HUES64 (cell line): Measurements from ENCODE around the gene TRAPPC14.
"Not testable (repeated sequence)": the region's sequence is repeated elsewhere in the genome, so short reads cannot be mapped to it uniquely, and the experiment has no call there.

Experiments
- H3K27ac ChIP-seq: 2 replicates; pipeline ENCODE4 v1.7.0; 2013; ENCODE audit warnings: low read depth, low read length, inconsistent platforms
- H3K27me3 ChIP-seq: 2 replicates; pipeline ENCODE4 v1.6.1; 2013; ENCODE audit warnings: mild to moderate bottlenecking, low read length; ENCODE audit not compliant: insufficient read depth
- H3K36me3 ChIP-seq: 2 replicates; pipeline ENCODE4 v1.6.1; 2013; ENCODE audit warnings: mild to moderate bottlenecking, low read length; ENCODE audit not compliant: insufficient read depth
- H3K4me1 ChIP-seq: 2 replicates; pipeline ENCODE4 v1.6.1; 2013; ENCODE audit warnings: mild to moderate bottlenecking, low read length, moderate library complexity; ENCODE audit not compliant: insufficient read depth
- H3K4me3 ChIP-seq: 2 replicates; pipeline ENCODE4 v1.5.1; 2013; ENCODE audit warnings: mild to moderate bottlenecking, low read length, moderate library complexity
- H3K9ac ChIP-seq: 2 replicates; pipeline ENCODE4 v1.6.1; 2013; ENCODE audit warnings: mild to moderate bottlenecking, low read depth, low read length
- H3K9me3 ChIP-seq: 2 replicates; pipeline ENCODE4 v1.6.1; 2013; ENCODE audit warnings: low read depth, low read length; ENCODE audit not compliant: insufficient read depth
- WGBS: fragments of 150-250, 120-280 bp; methylation state at CpG from one replicate; pipeline ENCODE4 v1.1.7; 2013; ENCODE audit warnings: missing lambda C conversion rate; 5-methylcytosine and 5-hydroxymethylcytosine counted together

The TRAPPC14 gene

DNA sequence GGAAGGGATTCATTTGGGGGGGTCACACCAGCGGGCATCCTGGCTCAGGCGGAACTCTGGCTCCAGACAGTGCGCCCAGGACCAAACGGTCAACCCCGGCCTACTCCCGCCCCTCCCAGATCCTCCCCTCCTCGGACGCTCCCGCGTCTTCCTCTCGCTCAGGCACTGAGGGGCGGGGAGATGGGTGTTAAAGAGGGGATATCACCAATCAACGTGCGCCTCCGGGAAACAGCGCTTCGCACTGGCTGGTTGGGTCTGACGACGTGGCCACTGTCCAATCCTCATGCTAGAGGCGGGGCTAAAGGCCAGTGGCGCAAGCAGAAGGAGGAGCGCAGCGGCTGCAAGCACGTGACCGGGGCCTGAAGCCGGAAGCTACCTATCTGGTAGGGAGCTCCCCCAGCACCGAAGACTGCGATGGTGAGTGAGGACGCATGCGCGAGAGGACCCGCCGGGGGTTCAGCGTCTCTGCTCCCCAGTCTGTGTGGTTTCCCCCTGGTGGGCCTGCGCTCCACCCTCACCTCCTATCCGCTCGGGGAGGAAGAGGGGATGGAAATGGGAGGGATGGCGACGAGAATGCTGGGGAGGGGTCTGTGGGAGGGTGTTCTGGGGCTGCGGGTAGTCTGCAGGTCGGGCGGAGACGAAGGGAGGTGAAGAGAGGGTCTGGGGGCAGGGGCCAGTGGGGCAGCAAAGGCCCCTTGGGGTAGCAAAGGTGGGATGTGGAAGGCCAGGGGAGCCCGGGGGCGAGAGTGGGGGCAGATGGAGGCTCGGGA lies 9.8 kb downstream of the TRAPPC14 start, which contains the start of gene LAMTOR4:
TSS of gene LAMTOR4 (plus strand) at position 360 of the 770 bp plus-strand sequence. CDS start at position 415, 55 bp downstream.
- Histone ChIP-seq H3K4me1 (peaks cover 4% of the 10 kb centered on the region; the same call in 1 of the 2 replicates), H3K9ac (peak within 1 kb of the TSS; percentile 82), H3K27me3 (no peaks in the 10 kb centered on the region), H3K36me3 (peaks cover 22% of the 10 kb centered on the region), H3K9me3 (no peaks in the 10 kb centered on the region), H3K4me3 (peak within 1 kb of the TSS; percentile 79), H3K27ac (peak within 1 kb of the TSS; percentile 64)
- under 1% methylated on average over 44 of the region's 46 CpGs for WGBS

GRCh38 chr7:100148225-100148558 lies 10.3 kb downstream of the TRAPPC14 start:
- Histone ChIP-seq H3K4me3 (peak overlapping the region; percentile 34), H3K9ac (0 out of 2 replicates have a peak overlapping the region, but pooled peaks have one; percentile 12), H3K9me3 (no peaks in the 10 kb centered on the region), H3K4me1 (peaks cover 4% of the 10 kb centered on the region; the same call in 1 of the 2 replicates), H3K36me3 (peaks cover 17% of the 10 kb centered on the region), H3K27ac (no peak overlapping the region), H3K27me3 (no peaks in the 10 kb centered on the region)
- 72% methylated on average over 14 of the region's 14 CpGs for WGBS

GRCh38 chr7:100147278-100147677 lies 11.2 kb downstream of the TRAPPC14 start:
- Histone ChIP-seq H3K36me3 (peaks cover 8% of the 10 kb centered on the region; the same call in 1 of the 2 replicates), H3K9me3 (no peaks in the 10 kb centered on the region), H3K27ac (no peak overlapping the region), H3K9ac (no peak overlapping the region), H3K27me3 (no peaks in the 10 kb centered on the region), H3K4me3 (no peak overlapping the region), H3K4me1 (peaks cover 4% of the 10 kb centered on the region; the same call in 1 of the 2 replicates)
- WGBS = 95% methylated on average over 2 of the region's 2 CpGs

GRCh38 chr7:100146350-100146749 lies 12.2 kb downstream of the TRAPPC14 start:
- WGBS = 97% methylated on average over 4 of the region's 4 CpGs
- H3K36me3 ChIP-seq = not testable (repeated sequence)

DNA sequence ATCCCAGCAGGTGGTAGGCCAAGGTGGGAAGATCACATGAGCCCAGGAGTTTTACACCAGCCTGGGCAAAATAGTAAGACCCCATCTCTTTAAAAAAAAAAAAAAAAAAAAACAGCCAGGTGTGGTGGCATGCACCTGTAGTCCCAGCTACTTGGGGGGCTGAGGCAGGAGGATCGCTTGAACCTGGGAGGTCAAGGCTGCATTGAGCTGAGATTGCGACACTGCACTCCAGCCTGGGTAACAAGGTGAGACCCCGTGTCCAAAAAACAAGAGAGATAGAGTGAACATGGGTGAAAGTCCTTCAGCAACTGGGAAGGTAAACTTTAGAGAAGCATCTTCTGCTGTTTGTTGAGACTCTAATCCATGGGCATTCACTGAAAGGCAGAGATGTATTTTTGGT lies 16.1 kb downstream of the TRAPPC14 start:
- no peaks in the 10 kb centered on the region for H3K9me3 ChIP-seq
- H3K9ac ChIP-seq = no peak overlapping the region
- no peak overlapping the region for H3K4me3 ChIP-seq
- H3K27ac ChIP-seq = no peak overlapping the region
- no peaks in the 10 kb centered on the region for H3K36me3 ChIP-seq
- H3K27me3 ChIP-seq = no peaks in the 10 kb centered on the region
- WGBS = 88% methylated on average over 3 of the region's 3 CpGs
- no peaks in the 10 kb centered on the region for H3K4me1 ChIP-seq

More at GRCh38 chr7:100146350-100146749, 12.2 kb downstream of the TRAPPC14 start:
- H3K9me3 ChIP-seq, H3K4me3 ChIP-seq, H3K9ac ChIP-seq, H3K4me1 ChIP-seq, H3K27ac ChIP-seq, H3K27me3 ChIP-seq: not testable (repeated sequence)

DNA sequence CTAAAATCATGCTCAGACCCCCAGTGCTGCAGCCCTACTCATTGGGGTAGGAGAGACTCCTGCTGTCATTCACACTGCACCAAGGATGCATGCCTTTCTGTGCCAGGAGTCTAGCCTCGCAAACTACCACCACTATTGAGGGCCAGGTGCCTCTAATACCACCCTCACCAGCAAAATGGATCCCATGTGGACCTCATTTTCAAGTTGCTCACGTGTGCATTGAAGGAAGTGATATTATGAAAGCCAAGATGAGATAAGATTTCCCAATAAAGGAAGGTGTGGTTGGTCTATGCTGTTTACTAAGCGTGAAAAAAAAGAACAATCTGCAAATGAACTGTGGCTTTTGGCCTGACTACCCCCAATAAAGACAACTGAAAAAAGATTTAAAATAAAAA lies 17.0 kb downstream of the TRAPPC14 start:
- Histone ChIP-seq H3K4me3 (no peak overlapping the region), H3K27me3 (no peaks in the 10 kb centered on the region), H3K9me3 (no peaks in the 10 kb centered on the region), H3K4me1 (no peaks in the 10 kb centered on the region), H3K9ac (no peak overlapping the region), H3K36me3 (no peaks in the 10 kb centered on the region), H3K27ac (no peak overlapping the region)
- WGBS = 90% methylated on average over 3 of the region's 3 CpGs

- H3K9me3 ChIP-seq = no peaks in the 10 kb centered on the region
- H3K27me3 ChIP-seq = no peaks in the 10 kb centered on the region
- no peaks in the 10 kb centered on the region for H3K4me1 ChIP-seq
- H3K4me3 ChIP-seq = no peak overlapping the region
- no peak overlapping the region for H3K27ac ChIP-seq
- no peak overlapping the region for H3K9ac ChIP-seq
- 94% methylated on average over 13 of the region's 13 CpGs for WGBS
- H3K36me3 ChIP-seq = no peaks in the 10 kb centered on the region
These were observed 20.4 kb downstream of the TRAPPC14 start for GRCh38 chr7:100137851-100138760.

DNA sequence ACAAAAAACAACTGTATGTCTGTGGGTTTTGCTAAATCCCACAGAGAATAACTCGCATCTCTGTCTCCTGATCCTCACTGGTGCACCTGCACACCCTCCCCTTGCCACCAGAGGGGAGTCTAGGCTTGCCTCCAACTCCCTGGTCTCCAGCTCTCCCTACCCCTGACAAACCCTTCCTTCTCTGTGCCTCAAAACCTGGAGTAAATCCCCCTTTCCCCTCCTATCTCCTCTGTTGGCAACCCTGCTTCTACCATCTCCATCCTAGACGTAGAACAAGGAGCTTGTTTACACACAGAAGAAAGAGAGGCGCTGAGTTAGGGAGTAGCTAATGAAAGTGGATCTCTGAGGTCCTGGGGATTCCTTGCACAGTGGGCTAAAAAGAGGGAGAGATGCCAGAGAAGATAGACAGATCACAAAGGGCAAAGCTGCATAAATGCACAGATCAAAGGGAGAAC lies 25.8 kb downstream of the TRAPPC14 start:
- 36% methylated on average over 3 of the region's 3 CpGs for WGBS
- Histone ChIP-seq H3K36me3 (no peaks in the 10 kb centered on the region), H3K27ac (no peak overlapping the region), H3K4me3 (no peak overlapping the region), H3K27me3 (peaks cover 16% of the 10 kb centered on the region), H3K9ac (no peak overlapping the region), H3K9me3 (no peaks in the 10 kb centered on the region), H3K4me1 (peaks cover 7% of the 10 kb centered on the region; the same call in 1 of the 2 replicates)

- H3K4me1 ChIP-seq = peaks cover 7% of the 10 kb centered on the region; the same call in 1 of the 2 replicates
- H3K9ac ChIP-seq = no peak overlapping the region
- no peak overlapping the region for H3K4me3 ChIP-seq
- H3K27ac ChIP-seq = no peak overlapping the region
- no peaks in the 10 kb centered on the region for H3K36me3 ChIP-seq
- H3K9me3 ChIP-seq = no peaks in the 10 kb centered on the region
- WGBS = 89% methylated on average over 6 of the region's 7 CpGs
- peaks cover 20% of the 10 kb centered on the region for H3K27me3 ChIP-seq
These were observed 26.4 kb downstream of the TRAPPC14 start for GRCh38 chr7:100132126-100132525.

DNA sequence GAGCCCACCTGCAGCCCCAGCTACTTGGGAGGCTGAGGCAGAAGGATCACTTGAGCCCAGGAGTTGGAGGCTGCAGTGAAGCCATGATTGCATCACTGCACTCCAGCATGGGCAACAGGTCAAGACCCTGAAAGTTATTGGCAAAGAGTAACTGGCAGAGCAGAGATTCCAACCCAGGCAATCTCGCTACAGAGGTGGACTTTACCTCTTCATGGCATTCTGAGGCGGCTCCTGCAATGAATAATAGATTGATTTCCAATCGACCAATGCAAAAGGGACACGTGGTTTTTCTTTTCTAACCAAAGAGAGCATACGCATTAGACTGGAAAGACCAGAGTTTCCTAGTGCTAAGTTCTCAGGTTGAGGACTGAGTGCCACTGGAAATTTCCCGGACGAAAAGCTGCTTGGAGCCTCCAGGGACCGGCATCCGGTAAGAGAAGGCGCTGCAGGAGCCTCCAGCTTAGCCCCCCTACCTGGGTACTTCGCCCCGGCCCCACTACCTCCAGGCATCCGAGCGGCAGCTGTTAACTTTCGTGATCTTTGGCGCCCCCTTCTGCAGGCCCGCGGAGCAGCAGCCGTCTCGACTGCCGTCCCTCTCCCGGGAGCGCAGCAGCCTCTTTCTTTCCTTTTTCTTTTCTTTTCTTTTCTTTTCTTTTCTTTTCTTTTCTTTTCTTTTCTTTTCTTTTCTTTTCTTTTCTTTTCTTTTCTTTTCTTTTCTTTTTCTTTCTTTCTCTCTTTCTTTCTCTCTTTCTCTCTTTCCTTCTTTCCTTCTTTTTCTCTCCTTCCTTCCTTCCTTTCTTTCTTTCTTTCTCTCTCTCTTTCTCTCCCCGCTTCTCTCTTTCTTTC lies 27.7 kb downstream of the TRAPPC14 start:
- WGBS = 14% methylated on average over 24 of the region's 24 CpGs
- H3K4me3 ChIP-seq = peak overlapping the region; percentile 38
- no peaks in the 10 kb centered on the region for H3K36me3 ChIP-seq
- H3K27ac ChIP-seq = no peak overlapping the region
- no peaks in the 10 kb centered on the region for H3K9me3 ChIP-seq
- H3K4me1 ChIP-seq = peaks cover 7% of the 10 kb centered on the region; the same call in 1 of the 2 replicates
- H3K27me3 ChIP-seq = peaks cover 20% of the 10 kb centered on the region
- H3K9ac ChIP-seq = peak overlapping the region; percentile 48
